Mesenchymal stem cell (in vitro differentiated cells and primary cell): Measurements from ENCODE around the gene CCDC148.

Experiments used
- DNase-seq: peaks from one replicate; pipeline ENCODE4 v3.0.0-alpha.2; 2013
- H2AFZ ChIP-seq: one replicate; pipeline ENCODE4 v1.6.1; 2013; ENCODE audit warnings: low read depth, mild to moderate bottlenecking, control low read depth, inconsistent platforms, low read length, moderate library complexity
- H2AK5ac ChIP-seq: 2 replicates; pipeline ENCODE4 v1.6.1; 2013; ENCODE audit warnings: low read length, moderate library complexity, mild to moderate bottlenecking, inconsistent platforms; ENCODE audit not compliant: severe bottlenecking
- H2BK120ac ChIP-seq: one replicate; pipeline ENCODE4 v1.6.1; 2013; ENCODE audit warnings: low read depth, mild to moderate bottlenecking, inconsistent platforms, low read length, moderate library complexity
- H2BK12ac ChIP-seq, 2 experiments: one replicate each; pipeline ENCODE4 v1.6.1; 2013; ENCODE audit warnings: inconsistent platforms in 2 of 2, low read length in 2 of 2, mild to moderate bottlenecking in 2 of 2, moderate library complexity in 2 of 2, control low read depth in 1 of 2
- H2BK15ac ChIP-seq: one replicate; pipeline ENCODE4 v1.6.1; 2013; ENCODE audit warnings: mild to moderate bottlenecking, low read depth, inconsistent platforms; ENCODE audit not compliant: poor library complexity, severe bottlenecking
- H2BK5ac ChIP-seq: 2 replicates; pipeline ENCODE4 v1.6.1; 2013; ENCODE audit warnings: low read depth, mild to moderate bottlenecking, low read length, control low read depth, inconsistent platforms; ENCODE audit not compliant: poor library complexity, severe bottlenecking
- H3K14ac ChIP-seq, 2 experiments: one replicate each; pipeline ENCODE4 v1.6.1; 2013; ENCODE audit warnings: inconsistent platforms in 2 of 2, low read length in 2 of 2, control low read depth in 1 of 2, mild to moderate bottlenecking in 1 of 2, moderate library complexity in 1 of 2
- H3K18ac ChIP-seq, 2 experiments: one replicate each; pipeline ENCODE4 v1.6.1; 2013; ENCODE audit warnings: inconsistent platforms in 2 of 2, low read length in 2 of 2, control low read depth in 1 of 2, low read depth in 1 of 2, mild to moderate bottlenecking in 1 of 2
- H3K23ac ChIP-seq, 2 experiments: one replicate each; pipeline ENCODE4 v1.6.1; 2013; ENCODE audit warnings: inconsistent platforms in 2 of 2, low read length in 2 of 2, mild to moderate bottlenecking in 2 of 2, moderate library complexity in 2 of 2, control low read depth in 1 of 2
- H3K27ac ChIP-seq: 2 replicates; pipeline ENCODE4 v1.5.1; 2013; ENCODE audit warnings: mild to moderate bottlenecking, moderate library complexity, low read length, control low read depth, inconsistent platforms; ENCODE audit not compliant: poor library complexity, severe bottlenecking
- H3K27me3 ChIP-seq, 2 experiments: 2 replicates each; pipeline versions ENCODE4 v1.6.1 to v1.7.0; 2013; ENCODE audit warnings: low read length in 2 of 2, mild to moderate bottlenecking in 2 of 2, moderate library complexity in 2 of 2, control low read depth in 1 of 2, inconsistent platforms in 1 of 2; ENCODE audit not compliant: control insufficient read depth in 1 of 2, insufficient read depth in 1 of 2
- H3K36me3 ChIP-seq, 2 experiments: 2 replicates each; pipeline versions ENCODE4 v1.6.1 to v1.7.0; 2013; ENCODE audit warnings: low read length in 2 of 2, control low read depth in 1 of 2, inconsistent platforms in 1 of 2, low read depth in 1 of 2, mild to moderate bottlenecking in 1 of 2; ENCODE audit not compliant: insufficient read depth in 2 of 2, control insufficient read depth in 1 of 2
- H3K4ac ChIP-seq, 2 experiments: one replicate each; pipeline ENCODE4 v1.6.1; 2013; ENCODE audit warnings: inconsistent platforms in 2 of 2, low read length in 2 of 2, mild to moderate bottlenecking in 2 of 2, moderate library complexity in 2 of 2, control low read depth in 1 of 2, low read depth in 1 of 2
- H3K4me1 ChIP-seq: 2 replicates; pipeline ENCODE4 v1.6.1; 2013; ENCODE audit warnings: low read depth, low read length, control low read depth; ENCODE audit not compliant: control insufficient read depth, insufficient read depth
- H3K4me2 ChIP-seq: 2 replicates; pipeline ENCODE4 v1.6.1; 2013; ENCODE audit warnings: low read length, mild to moderate bottlenecking, inconsistent platforms; ENCODE audit not compliant: poor library complexity, severe bottlenecking
- H3K4me3 ChIP-seq, 2 experiments: 2 replicates each; pipeline versions ENCODE4 v1.5.1 to v1.7.0; 2013; ENCODE audit warnings: low read length in 2 of 2, mild to moderate bottlenecking in 2 of 2, control low read depth in 1 of 2, low read depth in 1 of 2; ENCODE audit not compliant: insufficient read depth in 1 of 2
- H3K79me1 ChIP-seq: replicated peaks from 2 replicates; pipeline ENCODE4 v1.6.1; 2013; ENCODE audit warnings: mild to moderate bottlenecking, control low read depth, low read length, inconsistent platforms; ENCODE audit not compliant: poor library complexity, severe bottlenecking
- H3K9ac ChIP-seq: 2 replicates; pipeline ENCODE4 v1.7.0; 2013; ENCODE audit warnings: mild to moderate bottlenecking, low read length, moderate library complexity
- H3K9me3 ChIP-seq: 2 replicates; pipeline ENCODE4 v1.7.0; 2013; ENCODE audit warnings: mild to moderate bottlenecking, low read length; ENCODE audit not compliant: control insufficient read depth
- H4K8ac ChIP-seq: one replicate; pipeline ENCODE4 v1.6.1; 2013; ENCODE audit warnings: inconsistent platforms, mild to moderate bottlenecking, low read length, moderate library complexity
- H4K91ac ChIP-seq: one replicate; pipeline ENCODE4 v1.6.1; 2013; ENCODE audit warnings: mild to moderate bottlenecking, low read length, inconsistent platforms
- WGBS: methylation state at CpG from one replicate; pipeline ENCODE4 v1.1.7; 2013; ENCODE audit warnings: mixed read lengths; 5-methylcytosine and 5-hydroxymethylcytosine counted together

The CCDC148 gene

DNA sequence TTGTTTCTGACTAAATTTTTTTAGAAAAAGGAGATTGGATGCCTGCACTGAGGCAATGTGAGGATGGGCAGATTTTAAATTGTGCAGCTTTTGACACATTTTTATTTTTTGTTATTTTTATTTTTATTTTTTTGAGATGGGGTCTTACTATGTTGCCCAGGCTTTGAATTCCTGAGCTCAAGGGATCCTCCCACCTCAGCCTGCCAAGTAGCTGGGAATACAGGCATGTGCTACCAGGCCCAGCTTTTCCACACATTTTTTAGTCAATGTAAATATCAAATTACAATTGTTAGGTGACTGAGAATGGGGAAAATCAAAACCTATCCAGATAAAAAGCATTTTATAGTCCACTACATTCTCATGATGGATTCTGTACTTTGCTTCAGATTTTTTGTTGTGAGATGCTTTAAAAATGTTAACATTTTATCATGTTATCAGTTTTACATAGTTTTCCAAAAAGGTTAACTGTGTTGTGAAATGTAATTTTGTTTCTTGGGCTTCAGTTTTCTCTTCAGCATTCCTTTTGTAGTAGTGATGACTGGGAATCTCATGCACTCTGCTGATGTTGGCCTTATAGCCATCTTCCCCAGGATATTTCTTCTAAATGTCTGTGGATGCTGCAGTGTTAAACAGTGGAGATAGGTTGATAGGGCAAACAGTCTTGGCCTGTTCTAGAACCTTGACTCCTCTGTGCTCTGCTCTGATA is 41.6 kb upstream of the CCDC148 start:
- Histone ChIP-seq H3K27ac (peak overlapping the region; percentile 14), H3K4me1 (peaks cover 8% of the 10 kb centered on the region), H4K8ac (no peak overlapping the region), H3K27me3 (no peaks in the 10 kb centered on the region), H4K91ac (no peak overlapping the region), H3K4me2 (no peak overlapping the region), H3K18ac (no peak overlapping the region), H2BK5ac (no peak overlapping the region), H3K79me1 (peaks cover 24% of the 10 kb centered on the region), H3K4me3 (no peak overlapping the region), H2AK5ac (no peak overlapping the region), H3K23ac (no peak overlapping the region), H3K9ac (no peak overlapping the region), H3K4ac (no peak overlapping the region), H3K14ac (no peak overlapping the region), H3K36me3 (peaks cover 0 to 2% of the 10 kb centered on the region in 2 experiments), H2BK15ac (no peak overlapping the region), H2BK12ac (no peak overlapping the region), H3K9me3 (no peaks in the 10 kb centered on the region), H2AFZ (no peak overlapping the region), H2BK120ac (no peak overlapping the region)
- DNase-seq = no peak

DNA sequence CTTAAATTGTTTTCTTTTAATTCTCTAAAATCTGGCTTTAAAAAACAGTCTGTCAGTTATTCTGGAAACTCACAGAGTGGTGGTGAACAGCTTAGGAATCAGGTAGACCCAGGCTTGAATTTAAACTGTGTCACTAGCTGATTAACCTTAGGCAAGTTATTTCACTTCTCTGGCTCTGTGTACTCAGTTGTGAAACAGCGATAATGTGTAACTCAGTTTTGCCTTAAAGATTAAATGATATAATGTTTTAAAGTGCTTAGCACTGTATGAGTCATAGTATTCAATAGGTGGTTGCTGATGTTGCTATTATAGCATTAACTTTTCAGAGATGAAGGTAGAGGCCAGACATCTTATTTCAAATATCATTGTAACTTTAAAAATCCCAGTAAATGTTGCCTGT is 40.9 kb upstream of the CCDC148 start:
- no peak overlapping the region for H4K91ac ChIP-seq
- H2AK5ac ChIP-seq = no peak overlapping the region
- no peak overlapping the region for H2BK5ac ChIP-seq
- no peak overlapping the region for H3K23ac ChIP-seq
- no peak for DNase-seq
- H3K9me3 ChIP-seq = no peaks in the 10 kb centered on the region
- peaks cover 0 to 2% of the 10 kb centered on the region in 2 experiments for H3K36me3 ChIP-seq
- no peak overlapping the region for H4K8ac ChIP-seq
- H3K79me1 ChIP-seq = peaks cover 24% of the 10 kb centered on the region
- no peak overlapping the region for H3K4ac ChIP-seq
- H2AFZ ChIP-seq = no peak overlapping the region
- peaks cover 8% of the 10 kb centered on the region for H3K4me1 ChIP-seq
- H3K27ac ChIP-seq = no peak overlapping the region
- no peak overlapping the region for H2BK120ac ChIP-seq
- no peak overlapping the region for H3K14ac ChIP-seq
- no peak overlapping the region for H2BK15ac ChIP-seq
- H3K18ac ChIP-seq = no peak overlapping the region
- H3K4me2 ChIP-seq = no peak overlapping the region
- no peak overlapping the region for H2BK12ac ChIP-seq
- H3K4me3 ChIP-seq = no peak overlapping the region
- H3K9ac ChIP-seq = no peak overlapping the region
- WGBS = 100% methylated on average over 1 of the region's 1 CpG
- no peaks in the 10 kb centered on the region for H3K27me3 ChIP-seq

DNA sequence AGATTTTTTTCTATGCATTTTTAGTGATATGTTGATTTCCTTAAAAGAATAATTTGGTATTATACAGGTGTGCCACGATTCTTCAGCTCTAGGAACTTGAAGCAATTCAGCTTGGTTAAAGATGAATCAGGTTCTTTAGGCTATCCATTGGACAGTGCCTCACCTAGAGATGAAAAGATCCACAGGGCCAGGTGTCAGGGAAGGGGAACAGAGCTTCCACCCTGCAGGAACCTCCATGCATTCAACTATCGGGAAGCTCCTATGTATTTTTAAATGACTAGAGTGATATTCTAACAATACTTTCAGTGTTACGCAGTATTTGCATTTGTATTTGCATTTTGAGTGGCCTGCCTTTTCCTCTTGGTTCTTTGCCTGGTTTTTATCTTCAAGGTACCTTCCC is 40.4 kb upstream of the CCDC148 start:
- H2AFZ ChIP-seq = no peak overlapping the region
- no peak overlapping the region for H3K4me2 ChIP-seq
- H3K36me3 ChIP-seq = peaks cover 0 to 2% of the 10 kb centered on the region in 2 experiments
- no peak overlapping the region for H2BK120ac ChIP-seq
- H2AK5ac ChIP-seq = no peak overlapping the region
- H3K14ac ChIP-seq = no peak overlapping the region
- no peak overlapping the region for H3K4ac ChIP-seq
- H3K18ac ChIP-seq = no peak overlapping the region
- H3K9ac ChIP-seq = no peak overlapping the region
- no peak overlapping the region for H3K23ac ChIP-seq
- no peak for DNase-seq
- no peak overlapping the region for H4K91ac ChIP-seq
- no peaks in the 10 kb centered on the region for H3K9me3 ChIP-seq
- H3K4me3 ChIP-seq = no peak overlapping the region
- no peak overlapping the region for H2BK12ac ChIP-seq
- peaks cover 8% of the 10 kb centered on the region for H3K4me1 ChIP-seq
- H2BK5ac ChIP-seq = no peak overlapping the region
- no peak overlapping the region for H4K8ac ChIP-seq
- peaks cover 24% of the 10 kb centered on the region for H3K79me1 ChIP-seq
- no peak overlapping the region for H2BK15ac ChIP-seq
- H3K27me3 ChIP-seq = no peaks in the 10 kb centered on the region
- 95% methylated on average over 3 of the region's 3 CpGs for WGBS
- no peak overlapping the region for H3K27ac ChIP-seq

DNA sequence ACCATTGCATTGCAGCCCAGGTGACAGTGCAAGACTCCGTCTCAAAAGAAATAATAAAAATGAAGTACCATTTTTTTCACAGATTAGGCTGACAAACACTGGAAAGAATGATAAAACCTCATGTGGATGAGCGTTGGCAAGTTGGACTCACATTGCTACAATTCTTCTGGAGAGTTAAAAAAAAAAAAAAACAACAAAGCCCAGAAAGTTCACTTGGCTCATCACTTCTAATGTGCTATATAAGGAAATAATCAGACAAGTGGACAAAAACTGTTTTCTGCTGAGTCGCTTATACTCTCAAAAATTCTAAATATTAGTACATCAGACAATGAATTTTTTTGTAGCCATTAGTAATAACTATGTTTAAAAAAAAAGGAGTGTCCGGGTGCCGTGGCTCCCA is 38.6 kb upstream of the CCDC148 start:
- peak overlapping the region; percentile 49 for H3K27ac ChIP-seq
- DNase-seq = no peak
- H3K4me2 ChIP-seq = no peak overlapping the region
- H3K14ac ChIP-seq = no peak overlapping the region
- H4K91ac ChIP-seq = no peak overlapping the region
- H3K23ac ChIP-seq = no peak overlapping the region
- H3K9ac ChIP-seq = no peak overlapping the region
- no peaks in the 10 kb centered on the region for H3K9me3 ChIP-seq
- H3K27me3 ChIP-seq = no peaks in the 10 kb centered on the region
- H3K4ac ChIP-seq = no peak overlapping the region
- no peak overlapping the region for H4K8ac ChIP-seq
- H3K36me3 ChIP-seq = no peaks in the 10 kb centered on the region
- H2BK5ac ChIP-seq = no peak overlapping the region
- no peak overlapping the region for H2BK12ac ChIP-seq
- no peak overlapping the region for H2AFZ ChIP-seq
- no peak overlapping the region for H2BK15ac ChIP-seq
- no peak overlapping the region for H2AK5ac ChIP-seq
- peaks cover 5% of the 10 kb centered on the region for H3K4me1 ChIP-seq
- no peak overlapping the region for H3K18ac ChIP-seq
- peaks cover 19% of the 10 kb centered on the region for H3K79me1 ChIP-seq
- no peak overlapping the region for H3K4me3 ChIP-seq
- no peak overlapping the region for H2BK120ac ChIP-seq
- 84% methylated on average over 3 of the region's 5 CpGs for WGBS
